PC-9 (cell line): ENCODE data around the gene TTLL7. TPM values are rescaled to one million over a fixed set of nuclear protein-coding genes. Genes with fewer than 3 reads are reported as not detected.

Experiments used
- BruUV-seq: library from RNA; stranded (reverse); fragments of 400-500 nt; replicated peaks from 2 replicates; lab custom pipeline; 2021; lab: Mats Ljungman, UMichigan
- CTCF ChIA-PET: fragments of 300-600 bp; sonication (Branson Sonifier 250); formaldehyde crosslinking; loops from one replicate; lab custom pipeline; 2022; ENCODE audit warnings: antibody characterized with exemption; lab: Charles Lee
- POLR2A ChIA-PET: fragments of 300-600 bp; sonication (Branson Sonifier 250); formaldehyde crosslinking; loops from one replicate; lab custom pipeline; 2022; ENCODE audit warnings: antibody characterized with exemption; ENCODE audit not compliant: unreplicated experiment; lab: Charles Lee
- DNase-seq, 2 experiments: peaks; one replicate each; pipeline versions ENCODE4 v3.0.0 to v3.0.0-alpha.2; 2015 to 2022; ENCODE audit warnings: mixed read lengths in 1 of 2
- H2AFZ ChIP-seq: fragments of 200-600 bp; sonication (generic); 2 replicates; pipeline ENCODE4 v1.8.1; 2017; ENCODE audit warnings: antibody characterized with exemption
- H3F3A ChIP-seq: fragments of 200-600 bp; sonication (generic); 2 replicates; pipeline ENCODE4 v1.8.1; 2017; ENCODE audit warnings: antibody characterized with exemption, mild to moderate bottlenecking, low read depth; ENCODE audit not compliant: insufficient read depth
- H3K27ac ChIP-seq: fragments of 200-600 bp; sonication (generic); 2 replicates; pipeline ENCODE4 v1.6.1; 2016; ENCODE audit warnings: mixed run types
- H3K27me3 ChIP-seq: fragments of 200-600 bp; sonication (generic); 2 replicates; pipeline ENCODE4 v1.6.1; 2016; ENCODE audit warnings: low read depth, mixed run types; ENCODE audit not compliant: insufficient read depth
- H3K36me3 ChIP-seq: fragments of 200-600 bp; sonication (generic); 2 replicates; pipeline ENCODE4 v1.6.1; 2016; ENCODE audit warnings: low read depth, mixed run types
- H3K4me1 ChIP-seq: fragments of 200-600 bp; sonication (generic); replicated peaks from 2 replicates; pipeline ENCODE4 v1.6.1; 2016; ENCODE audit warnings: mixed run types; ENCODE audit not compliant: insufficient read depth
- H3K4me2 ChIP-seq: fragments of 200-600 bp; sonication (generic); 2 replicates; pipeline ENCODE4 v1.6.1; 2017; ENCODE audit warnings: mixed run types
- H3K4me3 ChIP-seq: fragments of 200-600 bp; sonication (generic); 2 replicates; pipeline ENCODE4 v1.6.1; 2016; ENCODE audit warnings: mixed run types
- H3K79me2 ChIP-seq: fragments of 200-600 bp; sonication (generic); 2 replicates; pipeline ENCODE4 v1.6.1; 2017; ENCODE audit warnings: low read depth, mixed run types
- H3K9me2 ChIP-seq: fragments of 200-600 bp; sonication (generic); 2 replicates; pipeline ENCODE4 v1.8.1; 2017; ENCODE audit warnings: mild to moderate bottlenecking; ENCODE audit not compliant: insufficient read depth
- H3K9me3 ChIP-seq: fragments of 200-600 bp; sonication (generic); 2 replicates; pipeline ENCODE4 v1.8.1; 2016; ENCODE audit warnings: low read depth; ENCODE audit not compliant: insufficient read depth
- H4K20me1 ChIP-seq: fragments of 200-600 bp; sonication (generic); 2 replicates; pipeline ENCODE4 v1.8.1; 2017; ENCODE audit not compliant: insufficient read depth
- CTCF ChIP-seq: fragments of 200-600 bp; sonication (generic); conservative IDR thresholded peaks from 2 replicates; pipeline ENCODE4 v1.6.1; 2017; ENCODE audit warnings: mixed run types, antibody characterized with exemption, mild to moderate bottlenecking, moderate library complexity
- EZH2 ChIP-seq: fragments of 200-600 bp; sonication (generic); IDR thresholded peaks from 2 replicates; pipeline ENCODE4 v1.8.0; 2017; ENCODE audit warnings: antibody characterized with exemption, low read depth
- intact Hi-C: fragments of 100-400 bp; cut with micrococcal nuclease; formaldehyde crosslinking; loops from one replicate; pipeline ENCODE4 v1.10.0; 2022; ENCODE audit not compliant: unreplicated experiment
- total RNA-seq: library from RNA; stranded (reverse); gene quantifications from 2 replicates; pipeline ENCODE4 v1.2.3, GENCODE V29; 2021

Gene TTLL7
- total RNA-seq, 1 experiment from 2014 or later: 4.1 TPM

- Histone ChIP-seq H4K20me1 (no peaks in the 10 kb centered on the region), H3F3A (no peaks in the 10 kb centered on the region), H3K27me3 (no peaks in the 10 kb centered on the region), H3K9me3 (0 out of 2 replicates have a peak, but pooled peaks cover 3% of the 10 kb centered on the region), H3K9me2 (no peaks in the 10 kb centered on the region), H2AFZ (no peak overlapping the region), H3K4me2 (no peak overlapping the region), H3K36me3 (no peaks in the 10 kb centered on the region), H3K4me3 (no peak overlapping the region), H3K4me1 (no peaks in the 10 kb centered on the region; the same call in 1 of the 2 replicates), H3K27ac (no peak overlapping the region), H3K79me2 (no peaks in the 10 kb centered on the region)
- DNase-seq: no peak
- POLR2A ChIA-PET: interaction anchor here (0.6 kb wide), 1 partner anchor 199 kb away, joined by 4 read pairs; no protein-coding TSS in a partner anchor
- CTCF ChIA-PET: no interaction called here
- TF ChIP-seq EZH2: no peak
- no peak for TF ChIP-seq CTCF
- no TSS peak for BruUV-seq
- intact Hi-C loops: no loop called here
Observed at GRCh38 chr1:83864991-83865390, 133.9 kb downstream of the TTLL7 start.

- Histone ChIP-seq H3K4me3 (peak overlapping the region; percentile 82), H3K4me1 (no peaks in the 10 kb centered on the region; the same call in 1 of the 2 replicates), H3K4me2 (peak overlapping the region; percentile 81), H3K79me2 (no peaks in the 10 kb centered on the region), H3K27ac (no peak overlapping the region), H3K36me3 (no peaks in the 10 kb centered on the region), H3K27me3 (no peaks in the 10 kb centered on the region), H3K9me3 (0 out of 2 replicates have a peak, but pooled peaks cover 3% of the 10 kb centered on the region), H2AFZ (peak overlapping the region; percentile 97), H3F3A (no peaks in the 10 kb centered on the region), H3K9me2 (no peaks in the 10 kb centered on the region), H4K20me1 (no peaks in the 10 kb centered on the region)
- intact Hi-C loops: no loop called here
- BruUV-seq: no TSS peak
- ChIA-PET POLR2A (no interaction called here), CTCF (interaction anchor here (0.7 kb wide), 3 partner anchors 1233 to 1960 kb away, joined by 5 to 10 read pairs (median 6); no protein-coding TSS in a partner anchor)
- TF ChIP-seq EZH2: no peak
- peak; percentile 91 for TF ChIP-seq CTCF
- DNase-seq: peak in 1 of 2 experiments; percentile 78
Observed at GRCh38 chr1:83860490-83861221, 138.3 kb downstream of the TTLL7 start.

GRCh38 chr1:83857716-83858115 is 141.2 kb downstream of the TTLL7 start:
- H3K27ac ChIP-seq: no peak overlapping the region
- H3K36me3 ChIP-seq: no peaks in the 10 kb centered on the region
- H2AFZ ChIP-seq: no peak overlapping the region
- no peaks in the 10 kb centered on the region; the same call in 1 of the 2 replicates for H3K4me1 ChIP-seq
- H3K27me3 ChIP-seq: no peaks in the 10 kb centered on the region
- no peaks in the 10 kb centered on the region for H4K20me1 ChIP-seq
- TF ChIP-seq CTCF: no peak
- TF ChIP-seq EZH2: no peak
- H3K9me3 ChIP-seq: 0 out of 2 replicates have a peak, but pooled peaks cover 3% of the 10 kb centered on the region
- ChIA-PET POLR2A (no interaction called here), CTCF (no interaction called here)
- no peak overlapping the region for H3K4me2 ChIP-seq
- no peaks in the 10 kb centered on the region for H3F3A ChIP-seq
- BruUV-seq: no TSS peak
- no peak overlapping the region for H3K4me3 ChIP-seq
- intact Hi-C loops: loop anchor here (10.0 kb wide), 1 partner anchor 1843 kb away; no protein-coding TSS in a partner anchor
- no peaks in the 10 kb centered on the region for H3K79me2 ChIP-seq
- DNase-seq: no peak
- H3K9me2 ChIP-seq: no peaks in the 10 kb centered on the region
